GM12878 (cell line): ENCODE data around the gene NAPEPLD. TPM values are rescaled to one million over a fixed set of nuclear protein-coding genes. Genes with fewer than 3 reads are reported as not detected.

ENCODE experiments used
- ATAC-seq: fragments of 200-7000 bp; cut with Tn5 transposase; 3 replicates; pipeline ENCODE4 v1.9.1; 2020; ENCODE audit warnings: mild to moderate bottlenecking, moderate library complexity
- BruUV-seq: library from RNA; stranded (reverse); fragments of 400-500 nt; replicated peaks from 2 replicates; lab custom pipeline; 2021; lab: Mats Ljungman, UMichigan
- CTCF ChIA-PET: fragments of 300-600 bp; sonication (Branson Sonifier 250); formaldehyde crosslinking; extraction: SDS; loops from one replicate; lab custom pipeline; 2021; ENCODE audit warnings: inconsistent platforms; lab: Yijun Ruan, JAX
- POLR2A ChIA-PET: fragments of 350-600 bp; formaldehyde crosslinking; extraction: SDS; loops from one replicate; lab custom pipeline; 2021; ENCODE audit warnings: inconsistent platforms; lab: Charles Lee
- RAD21 ChIA-PET: fragments of 300-600 bp; sonication (Branson Sonifier 250); formaldehyde crosslinking; loops from one replicate; lab custom pipeline; 2023; ENCODE audit warnings: antibody characterized with exemption; ENCODE audit not compliant: unreplicated experiment; lab: Charles Lee
- SMC1A ChIA-PET: fragments of 300-600 bp; sonication (Branson Sonifier 250); formaldehyde crosslinking; loops from one replicate; lab custom pipeline; 2023; ENCODE audit not compliant: unreplicated experiment, uncharacterized antibody; lab: Charles Lee
- DNase-seq: peaks from one replicate; pipeline ENCODE4 v3.0.0-alpha.2; 2011; ENCODE audit warnings: low read depth, low spot score
- FAIRE-seq: peaks from 3 replicates; lab custom pipeline; 2011; peaks lifted over from hg19 to GRCh38; lab: Jason Lieb, UNC
- H2AFZ ChIP-seq: 2 replicates; pipeline ENCODE4 v1.6.0; 2011; ENCODE audit warnings: low read depth, low read length, control low read depth; ENCODE audit not compliant: control insufficient read depth
- H3K27ac ChIP-seq: 2 replicates; pipeline ENCODE4 v1.5.1; 2011; ENCODE audit warnings: control low read depth; ENCODE audit not compliant: control insufficient read depth, insufficient read depth
- H3K27me3 ChIP-seq, 2 experiments: replicated peaks in 1 of 2; 2 replicates each; pipeline versions ENCODE4 v1.6.0 to v1.6.1; 2011; ENCODE audit warnings: low read length in 1 of 2; ENCODE audit not compliant: control insufficient read depth in 2 of 2, insufficient read depth in 2 of 2
- H3K36me3 ChIP-seq, 2 experiments: 2 replicates each; pipeline ENCODE4 v1.5.1; 2011; ENCODE audit warnings: low read length in 1 of 2; ENCODE audit not compliant: control insufficient read depth in 2 of 2, insufficient read depth in 2 of 2
- H3K4me1 ChIP-seq: 2 replicates; pipeline ENCODE4 v1.6.1; 2011; ENCODE audit warnings: mild to moderate bottlenecking, low read length, moderate library complexity, mixed read lengths; ENCODE audit not compliant: control insufficient read depth, insufficient read depth
- H3K4me2 ChIP-seq: 2 replicates; pipeline ENCODE4 v1.6.0; 2011; ENCODE audit warnings: control low read depth; ENCODE audit not compliant: control insufficient read depth, insufficient read depth
- H3K4me3 ChIP-seq: fragments of 200-600 bp; sonication (generic); 2 replicates; pipeline ENCODE4 v1.5.1; 2016
- H3K79me2 ChIP-seq: 2 replicates; pipeline ENCODE4 v1.6.0; 2011; ENCODE audit warnings: low read length; ENCODE audit not compliant: control insufficient read depth, insufficient read depth
- H3K9ac ChIP-seq: 2 replicates; pipeline ENCODE4 v1.8.0; 2011; ENCODE audit warnings: low read length, control low read depth, mixed read lengths; ENCODE audit not compliant: control insufficient read depth, insufficient read depth
- H3K9me3 ChIP-seq: replicated peaks from 3 replicates; pipeline ENCODE4 v1.5.1; 2011; ENCODE audit warnings: mild to moderate bottlenecking, low read length; ENCODE audit not compliant: control insufficient read depth, insufficient read depth
- H4K20me1 ChIP-seq: 2 replicates; pipeline ENCODE4 v1.6.0; 2011; ENCODE audit not compliant: control insufficient read depth, insufficient read depth
- GATAD2B ChIP-seq: fragments of 450-650 bp; conservative IDR thresholded peaks from 2 replicates; pipeline ENCODE4 v1.6.1; 2017; ENCODE audit warnings: low read depth, mild to moderate bottlenecking, moderate library complexity
- NFXL1 ChIP-seq: fragments of 450-650 bp; IDR thresholded peaks from 2 replicates; pipeline ENCODE4 v1.6.1; 2017; ENCODE audit warnings: antibody characterized with exemption, mild to moderate bottlenecking, borderline replicate concordance
- NKRF ChIP-seq: fragments of 450-650 bp; conservative IDR thresholded peaks from 2 replicates; pipeline ENCODE4 v1.6.1; 2017; ENCODE audit warnings: mild to moderate bottlenecking, moderate library complexity
- PML ChIP-seq: IDR thresholded peaks from 2 replicates; pipeline ENCODE4 v1.6.1; 2012; ENCODE audit warnings: low read length, inconsistent platforms
- POLR2AphosphoS5 ChIP-seq: IDR thresholded peaks from 2 replicates; pipeline ENCODE4 v1.6.1; 2011; ENCODE audit warnings: mild to moderate bottlenecking, low read length, inconsistent platforms
- PRDM15 ChIP-seq: fragments of 450-650 bp; formaldehyde crosslinking; IDR thresholded peaks from 2 replicates; pipeline ENCODE4 v1.4.0; 2020; ENCODE audit warnings: mild to moderate bottlenecking, moderate library complexity
- ZNF24 ChIP-seq: fragments of 450-650 bp; IDR thresholded peaks from 2 replicates; pipeline ENCODE4 v1.6.1; 2017; ENCODE audit warnings: antibody characterized with exemption, mild to moderate bottlenecking
- WGBS: methylation state at CpG from one replicate; pipeline ENCODE4 v1.1.6; 2016; ENCODE audit warnings: low lambda C conversion rate; ENCODE audit not compliant: insufficient replicate concordance, insufficient coverage; ENCODE audit errors: missing lambda C conversion rate; 5-methylcytosine and 5-hydroxymethylcytosine counted together
- in situ Hi-C: fragments of 300-500 bp; cut with MboI; formaldehyde crosslinking; loops from 9 replicates; pipeline ENCODE4 v1.14.3; 2018; ENCODE audit warnings: mixed read lengths
- intact Hi-C: fragments of 100-400 bp; cut with micrococcal nuclease; formaldehyde crosslinking; loops from one replicate; pipeline ENCODE4 v1.14.2; 2022; ENCODE audit not compliant: unreplicated experiment
- polyA plus RNA-seq, 11 experiments: library from polyadenylated mRNA; depleted of rRNA in 4 of 11; unstranded in 6 of 11; stranded (reverse) in 5 of 11; fragments of >200 nt; fragmentation: Nextera tagmentation in 4 of 11; fragmentation: Illumina TruSeq in 1 of 11; extraction: Ambion mirVana in 4 of 11; extraction: Trizol in 1 of 11; gene quantifications; 1 replicate in 1 of 11; 2 replicates in 10 of 11; pipeline versions ENCODE4 v1.2.1 to v1.2.3, GENCODE V29; 2011 to 2016; ENCODE audit warnings: inconsistent platforms in 2 of 11, missing spikeins in 2 of 11, low read depth in 1 of 11
- total RNA-seq, 4 experiments: library from RNA; depleted of rRNA in 3 of 4; stranded (reverse); fragments of >200 nt in 3 of 4; fragmentation: Illumina TruSeq in 1 of 4; extraction: Trizol in 1 of 4; gene quantifications; 2 replicates each; pipeline versions ENCODE4 v1.2.1 to v1.2.3, GENCODE V29; 2013 to 2021
- TF ChIP-seq, protein P1 (sequence below): fragments of 450-650 bp; IDR thresholded peaks from 2 replicates; pipeline ENCODE4 v1.6.1; 2017; ENCODE audit warnings: low read depth, mild to moderate bottlenecking, moderate library complexity
- TF ChIP-seq, protein P2 (sequence below): fragments of 450-650 bp; IDR thresholded peaks from 2 replicates; pipeline ENCODE4 v1.6.1; 2018; ENCODE audit warnings: borderline replicate concordance, mild to moderate bottlenecking; ENCODE audit not compliant: partially characterized antibody
- TF ChIP-seq, protein P3 (sequence below): IDR thresholded peaks from 2 replicates; pipeline ENCODE4 v1.6.1; 2012; ENCODE audit warnings: low read depth, low read length, improper control_type of control experiment

The NAPEPLD gene
- total and polyA plus RNA-seq, 10 of the 15 experiments (the other 5 are each of a cell fraction or from before 2014, with no cell fraction given) = 6.0 to 16.2 (median 8.6) TPM

DNA sequence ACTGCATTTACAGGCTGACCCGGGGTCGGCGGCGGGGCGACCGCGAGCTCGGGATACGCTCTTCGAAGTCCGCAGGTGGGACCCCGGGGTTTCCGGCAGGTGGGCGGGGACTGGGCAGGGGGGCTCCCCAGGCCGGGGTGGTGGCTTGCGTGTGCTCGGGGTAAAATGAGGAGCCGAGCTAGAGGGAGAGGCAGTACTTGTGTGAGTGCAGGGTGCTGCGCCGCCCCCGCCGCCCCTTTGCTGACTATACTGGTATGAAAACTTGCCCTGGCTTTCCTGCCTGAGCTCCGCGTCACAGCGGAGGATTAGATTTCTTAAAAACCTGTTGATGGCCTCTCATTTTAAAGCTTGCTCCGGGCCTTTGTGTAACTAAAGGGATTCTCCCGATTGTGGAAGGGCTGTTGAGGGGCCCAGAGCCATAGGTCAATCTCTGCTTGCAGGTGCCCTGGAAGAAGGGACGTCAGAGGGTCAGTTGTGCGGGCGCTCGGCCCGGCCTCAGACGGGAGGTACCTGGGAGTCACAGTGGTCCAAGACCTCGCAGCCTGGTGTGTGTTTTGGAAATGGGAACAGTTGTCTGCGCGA, 73.5 kb downstream of the NAPEPLD start:
- WGBS = 5% methylated on average over 33 of the region's 36 CpGs
- Histone ChIP-seq H3K9me3 (no peaks in the 10 kb centered on the region; the same call in 1 of the 3 replicates), H4K20me1 (no peaks in the 10 kb centered on the region), H3K4me3 (peak overlapping the region; percentile 90), H3K27ac (peak overlapping the region; percentile 77), H3K4me1 (peaks cover 2% of the 10 kb centered on the region), H3K36me3 (no peaks in the 10 kb centered on the region), H3K79me2 (peaks cover 25% of the 10 kb centered on the region), H3K9ac (peak overlapping the region; percentile 91), H3K27me3 (no peaks in the 10 kb centered on the region), H3K4me2 (peak overlapping the region; percentile 88), H2AFZ (peak overlapping the region; percentile 90)
- DNase-seq (no peak), FAIRE-seq (no peak), ATAC-seq (peak; percentile 70)
- intact Hi-C loops = loop anchor here (2.0 kb wide), 1 partner anchor 73 kb away; the partner anchor contains the start of gene NAPEPLD
- ChIA-PET CTCF (interaction anchor here (0.7 to 2.8 kb wide), 8 partner anchors 9 to 327 kb away, joined by 3 to 18 read pairs (median 4); partner anchors contain the start of gene FAM185A), POLR2A (interaction anchor here (0.8 to 2.5 kb wide), 7 partner anchors 13 to 327 kb away, joined by 3 to 17 read pairs (median 6); partner anchors contain the start of genes FAM185A and NAPEPLD), RAD21 (interaction anchor here (0.6 to 2.0 kb wide), 11 partner anchors 10 to 331 kb away, joined by 3 to 21 read pairs (median 5); partner anchors contain the start of genes FAM185A and NAPEPLD), SMC1A (interaction anchor here (0.6 to 2.0 kb wide), 7 partner anchors 9 to 73 kb away, joined by 3 to 10 read pairs (median 4); partner anchors contain the start of gene NAPEPLD)
- BruUV-seq = TSS peak; percentile 71
- in situ Hi-C loops = no loop called here
- TF ChIP-seq ZNF24 = no peak
- TF ChIP-seq, protein P1, sequence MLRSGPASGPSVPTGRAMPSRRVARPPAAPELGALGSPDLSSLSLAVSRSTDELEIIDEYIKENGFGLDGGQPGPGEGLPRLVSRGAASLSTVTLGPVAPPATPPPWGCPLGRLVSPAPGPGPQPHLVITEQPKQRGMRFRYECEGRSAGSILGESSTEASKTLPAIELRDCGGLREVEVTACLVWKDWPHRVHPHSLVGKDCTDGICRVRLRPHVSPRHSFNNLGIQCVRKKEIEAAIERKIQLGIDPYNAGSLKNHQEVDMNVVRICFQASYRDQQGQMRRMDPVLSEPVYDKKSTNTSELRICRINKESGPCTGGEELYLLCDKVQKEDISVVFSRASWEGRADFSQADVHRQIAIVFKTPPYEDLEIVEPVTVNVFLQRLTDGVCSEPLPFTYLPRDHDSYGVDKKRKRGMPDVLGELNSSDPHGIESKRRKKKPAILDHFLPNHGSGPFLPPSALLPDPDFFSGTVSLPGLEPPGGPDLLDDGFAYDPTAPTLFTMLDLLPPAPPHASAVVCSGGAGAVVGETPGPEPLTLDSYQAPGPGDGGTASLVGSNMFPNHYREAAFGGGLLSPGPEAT = 0 out of 2 replicates have a peak, but pooled peaks have one; percentile 23
- TF ChIP-seq, protein P2, sequence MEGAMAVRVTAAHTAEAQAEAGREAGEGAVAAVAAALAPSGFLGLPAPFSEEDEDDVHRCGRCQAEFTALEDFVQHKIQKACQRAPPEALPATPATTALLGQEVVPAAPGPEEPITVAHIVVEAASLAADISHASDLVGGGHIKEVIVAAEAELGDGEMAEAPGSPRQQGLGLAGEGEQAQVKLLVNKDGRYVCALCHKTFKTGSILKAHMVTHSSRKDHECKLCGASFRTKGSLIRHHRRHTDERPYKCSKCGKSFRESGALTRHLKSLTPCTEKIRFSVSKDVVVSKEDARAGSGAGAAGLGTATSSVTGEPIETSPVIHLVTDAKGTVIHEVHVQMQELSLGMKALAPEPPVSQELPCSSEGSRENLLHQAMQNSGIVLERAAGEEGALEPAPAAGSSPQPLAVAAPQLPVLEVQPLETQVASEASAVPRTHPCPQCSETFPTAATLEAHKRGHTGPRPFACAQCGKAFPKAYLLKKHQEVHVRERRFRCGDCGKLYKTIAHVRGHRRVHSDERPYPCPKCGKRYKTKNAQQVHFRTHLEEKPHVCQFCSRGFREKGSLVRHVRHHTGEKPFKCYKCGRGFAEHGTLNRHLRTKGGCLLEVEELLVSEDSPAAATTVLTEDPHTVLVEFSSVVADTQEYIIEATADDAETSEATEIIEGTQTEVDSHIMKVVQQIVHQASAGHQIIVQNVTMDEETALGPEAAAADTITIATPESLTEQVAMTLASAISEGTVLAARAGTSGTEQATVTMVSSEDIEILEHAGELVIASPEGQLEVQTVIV = no peak
- TF ChIP-seq NKRF = no peak; the same call in 1 of the 2 replicates
- TF ChIP-seq NFXL1 = 0 out of 2 replicates have a peak, but pooled peaks have one; percentile 1
- 0 out of 2 replicates have a peak, but pooled peaks have one; percentile 47 for TF ChIP-seq POLR2AphosphoS5
- no peak for TF ChIP-seq PRDM15 (CRISPR knock-in tag)
- TF ChIP-seq, protein P3, sequence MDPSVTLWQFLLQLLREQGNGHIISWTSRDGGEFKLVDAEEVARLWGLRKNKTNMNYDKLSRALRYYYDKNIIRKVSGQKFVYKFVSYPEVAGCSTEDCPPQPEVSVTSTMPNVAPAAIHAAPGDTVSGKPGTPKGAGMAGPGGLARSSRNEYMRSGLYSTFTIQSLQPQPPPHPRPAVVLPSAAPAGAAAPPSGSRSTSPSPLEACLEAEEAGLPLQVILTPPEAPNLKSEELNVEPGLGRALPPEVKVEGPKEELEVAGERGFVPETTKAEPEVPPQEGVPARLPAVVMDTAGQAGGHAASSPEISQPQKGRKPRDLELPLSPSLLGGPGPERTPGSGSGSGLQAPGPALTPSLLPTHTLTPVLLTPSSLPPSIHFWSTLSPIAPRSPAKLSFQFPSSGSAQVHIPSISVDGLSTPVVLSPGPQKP = no peak
- peak; percentile 26; the same call in 1 of the 2 replicates for TF ChIP-seq GATAD2B
- TF ChIP-seq PML = no peak
